Right lung (tissue), 5 donors: ENCODE data around the gene CSF3. TPM values are rescaled to one million over a fixed set of nuclear protein-coding genes. Genes with fewer than 3 reads are reported as not detected.

Experiments
- DNase-seq, 2 donors: peaks; one replicate each; pipeline ENCODE4 v3.0.0-alpha.2; 2013
- polyA plus RNA-seq, 5 donors: library from polyadenylated mRNA; unstranded; fragments of 120-200 nt; gene quantifications; one replicate each; pipeline versions ENCODE4 v1.2.1 to v1.2.3, GENCODE V29; 2013; ENCODE audit warnings: inconsistent platforms in 1 of 5, low replicate concordance in 1 of 5; ENCODE audit not compliant: insufficient read length in 5 of 5, insufficient read depth in 1 of 5

The CSF3 gene
- polyA plus RNA-seq, 5 donors, result 0.14 to 0.28 (median 0.18) TPM; not detected in 2

GRCh38 chr17:40060887-40061608, 45.8 kb downstream of the CSF3 start:
- DNase-seq, result no peak

- DNase-seq, result no peak
Measured at GRCh38 chr17:40061609-40062038, 46.4 kb downstream of the CSF3 start.

DNA sequence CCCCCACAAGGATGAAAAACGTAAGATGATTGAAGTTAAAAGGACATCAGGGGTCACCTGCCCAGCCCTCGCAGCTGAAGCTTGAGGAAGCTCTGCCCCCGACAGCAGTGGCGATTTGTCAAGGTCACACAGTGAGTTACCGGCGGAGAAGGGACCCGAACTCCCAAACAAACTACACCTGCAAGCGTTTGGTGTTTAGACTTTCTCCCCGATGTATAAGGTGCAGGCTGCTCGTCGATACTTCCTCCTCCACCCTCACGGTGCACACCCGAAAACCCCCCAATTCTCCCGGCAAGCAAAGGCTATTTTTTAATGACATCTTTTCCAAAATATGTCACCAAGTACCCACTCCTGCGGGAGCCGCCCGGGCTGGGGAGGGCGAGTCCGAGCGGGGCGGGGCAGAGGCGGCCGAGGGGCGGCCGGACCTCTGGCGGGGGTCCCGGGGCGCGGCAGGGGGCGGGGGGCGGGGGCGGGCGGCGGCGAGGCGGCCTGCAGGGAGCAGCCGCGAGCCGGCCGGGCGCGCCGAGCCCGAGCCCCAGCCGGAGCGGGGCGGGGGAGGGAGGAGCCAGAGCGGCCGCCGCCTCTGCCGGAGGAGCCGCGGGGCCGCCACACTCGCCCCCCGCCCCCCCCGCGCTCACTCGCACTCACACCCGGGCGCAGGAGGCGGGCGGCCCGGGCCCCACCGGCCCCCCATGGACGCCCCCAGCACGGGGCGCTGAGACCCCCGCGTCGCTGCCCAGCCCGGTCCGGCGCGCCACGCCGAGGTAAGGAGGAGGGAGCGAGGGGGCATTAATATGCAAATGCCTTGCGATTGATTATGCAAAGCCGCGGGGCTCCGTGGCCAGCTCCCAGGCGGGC, 47.3 kb downstream of the CSF3 start, which contains the start of gene THRA:
THRA (plus strand) TSS at position 637 of the 858 bp plus-strand sequence. CDS start 11,524 bp downstream, outside the sequence.
- peak in 1 of 2 donors; percentile 60 for DNase-seq

GRCh38 chr17:40063187-40063771, 48.0 kb downstream of the CSF3 start:
- no peak for DNase-seq

DNA sequence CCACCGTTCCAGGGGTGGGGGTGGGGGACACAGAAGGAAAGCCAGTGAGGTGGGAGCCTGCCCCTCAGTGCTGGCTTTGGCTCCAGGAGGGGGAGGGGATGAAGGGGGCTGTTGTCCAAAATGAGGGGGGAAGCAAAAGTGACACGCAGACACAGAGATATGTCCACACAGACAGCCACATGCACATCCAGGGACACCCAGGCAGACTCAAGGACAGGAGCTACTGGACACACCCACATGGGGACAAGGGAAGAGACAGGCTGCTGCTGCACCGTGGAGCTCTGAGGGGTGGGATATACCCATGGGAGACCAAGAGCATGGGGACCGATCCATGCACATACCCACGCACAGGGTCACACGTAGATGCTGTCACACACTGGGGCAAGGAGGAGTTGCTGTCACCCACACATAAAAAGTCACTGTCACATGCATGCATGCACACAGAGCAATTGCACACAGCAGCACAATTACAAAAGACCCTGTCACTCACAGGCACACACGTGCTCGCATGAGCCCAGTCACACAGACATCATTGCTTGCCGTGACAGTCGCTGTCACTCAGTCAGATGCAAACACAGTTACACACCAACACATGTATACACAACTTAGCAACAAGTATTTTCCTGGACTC, 48.8 kb downstream of the CSF3 start:
- DNase-seq, result no peak

GRCh38 chr17:40064971-40065768, 49.9 kb downstream of the CSF3 start:
- DNase-seq, result peak; percentile 59 to 62

GRCh38 chr17:40065769-40066510, 50.7 kb downstream of the CSF3 start:
- no peak for DNase-seq

Other genes with a start within 250 kb of the CSF3 start
- gene IKZF3, start 151.1 kb upstream of the CSF3 start, polyA plus RNA-seq, result 1 to 10 TPM; 1.1 to 1.8 (median 1.3) TPM
- gene ZPBP2, start 147.2 kb upstream of the CSF3 start, polyA plus RNA-seq, result not detected
- 10 to 100 TPM; 19.8 to 31.2 (median 24.9) TPM for gene GSDMB, start 96.8 kb upstream of the CSF3 start, polyA plus RNA-seq
- gene ORMDL3, start 87.8 kb upstream of the CSF3 start, polyA plus RNA-seq, result 10 to 100 TPM; 76.5 to 88.5 (median 84.4) TPM
- gene LRRC3C, start 87.7 kb upstream of the CSF3 start, polyA plus RNA-seq, result under 1 TPM in 2 of 5 donors, not detected in 3; 0.18 to 0.20 TPM
- 1 to 10 TPM in 1 of 5 donors, under 1 TPM in 4; 0.47 to 1.1 (median 0.75) TPM for gene GSDMA, start 52.4 kb upstream of the CSF3 start, polyA plus RNA-seq
- 100 to 1,000 TPM in 2 of 5 donors, 10 to 100 TPM in 3; 74.5 to 110 (median 93.0) TPM for gene PSMD3, start 34.6 kb upstream of the CSF3 start, polyA plus RNA-seq
- 100 to 1,000 TPM in 3 of 5 donors, 10 to 100 TPM in 2; 98.3 to 131 (median 111) TPM for gene MED24, start 39.0 kb downstream of the CSF3 start, polyA plus RNA-seq
- gene THRA, start 47.5 kb downstream of the CSF3 start, polyA plus RNA-seq, result 10 to 100 TPM; 61.9 to 86.3 (median 72.0) TPM
- 1 to 10 TPM; 2.3 to 5.2 (median 4.6) TPM for gene NR1D1, start 85.1 kb downstream of the CSF3 start, polyA plus RNA-seq
- gene MSL1, start 106.5 kb downstream of the CSF3 start, polyA plus RNA-seq, result 100 to 1,000 TPM; 152 to 206 (median 187) TPM
- 100 to 1,000 TPM in 4 of 5 donors, 10 to 100 TPM in 1; 96.2 to 131 (median 113) TPM for gene CASC3, start 125.1 kb downstream of the CSF3 start, polyA plus RNA-seq
- gene RAPGEFL1, start 162.0 kb downstream of the CSF3 start, polyA plus RNA-seq, result 10 to 100 TPM in 1 of 5 donors, 1 to 10 TPM in 4; 6.3 to 10.2 (median 8.0) TPM
- gene WIPF2, start 203.9 kb downstream of the CSF3 start, polyA plus RNA-seq, result 10 to 100 TPM; 25.8 to 33.6 (median 29.9) TPM